Mucosa of rectum (tissue), 2 donors: ENCODE data around the gene INPP1.
A peak's percentile ranks its signal among the peaks of the same experiment; 100 is the strongest.
"Not testable (repeated sequence)": the region's sequence is repeated elsewhere in the genome, so short reads cannot be mapped to it uniquely, and the experiment has no call there.

ENCODE experiments used
- H3K27ac ChIP-seq, 2 donors: one replicate each; pipeline ENCODE4 v1.7.0; 2013; ENCODE audit warnings: inconsistent platforms in 2 of 2, low read depth in 2 of 2, low read length in 2 of 2
- H3K27me3 ChIP-seq, 2 donors: one replicate each; pipeline ENCODE4 v1.7.0; 2013; ENCODE audit warnings: low read length in 2 of 2; ENCODE audit not compliant: control insufficient read depth in 2 of 2, insufficient read depth in 2 of 2
- H3K36me3 ChIP-seq, 2 donors: one replicate each; pipeline ENCODE4 v1.7.0; 2013; ENCODE audit warnings: low read length in 2 of 2; ENCODE audit not compliant: control insufficient read depth in 2 of 2, insufficient read depth in 2 of 2
- H3K4me1 ChIP-seq, 2 donors: one replicate each; pipeline ENCODE4 v1.7.0; 2013; ENCODE audit warnings: low read length in 2 of 2, mild to moderate bottlenecking in 1 of 2; ENCODE audit not compliant: control insufficient read depth in 2 of 2, insufficient read depth in 2 of 2
- H3K4me3 ChIP-seq, 2 donors: one replicate each; pipeline ENCODE4 v1.7.0; 2013; ENCODE audit warnings: low read length in 2 of 2
- H3K9ac ChIP-seq, 2 donors: one replicate each; pipeline ENCODE4 v1.7.0; 2013; ENCODE audit warnings: low read length in 2 of 2, low read depth in 1 of 2, mild to moderate bottlenecking in 1 of 2
- H3K9me3 ChIP-seq, 2 donors: one replicate each; pipeline ENCODE4 v1.7.0; 2013; ENCODE audit warnings: low read length in 2 of 2; ENCODE audit not compliant: control insufficient read depth in 2 of 2
- donor health status: healthy.
- donor health status: Normal muscosa, but diverticular disease.

INPP1 gene

DNA sequence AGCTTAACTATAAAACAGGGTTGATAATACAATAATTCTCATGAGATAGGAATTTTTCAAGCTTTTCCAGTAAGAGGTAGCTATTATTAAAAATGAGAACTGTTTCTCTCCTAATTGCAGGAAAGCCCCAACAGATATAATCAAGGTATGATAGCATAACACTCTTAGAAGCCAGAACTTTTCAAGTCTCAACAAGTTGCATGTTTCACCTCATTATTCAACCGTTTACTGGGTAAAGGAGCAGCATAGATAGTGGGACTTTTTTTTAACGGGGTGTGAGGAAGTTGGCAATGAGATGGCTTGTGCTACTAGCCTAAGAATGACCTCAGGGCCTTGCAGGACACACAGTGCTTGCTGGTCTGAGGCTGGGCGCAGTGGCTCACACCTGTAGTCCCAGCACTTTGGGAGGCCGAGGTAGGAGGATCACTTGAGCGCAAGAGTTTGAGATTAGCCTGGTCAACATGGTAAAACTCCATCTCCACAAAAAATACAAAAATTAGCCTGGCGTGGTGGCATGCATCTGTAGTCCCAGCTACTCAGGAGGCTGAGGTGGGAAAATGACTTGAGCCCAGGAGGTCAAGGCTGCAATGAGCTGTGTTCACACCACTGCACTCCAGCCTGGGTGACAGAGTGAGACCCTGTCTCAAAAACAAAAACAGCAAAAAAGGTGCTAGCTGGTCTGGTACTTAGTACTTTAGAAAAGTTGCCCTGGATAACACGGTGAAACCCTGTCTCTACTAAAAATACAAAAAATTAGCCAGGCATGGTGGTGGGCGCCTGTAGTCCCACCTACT lies 15.5 kb downstream of the INPP1 start:
- not testable (repeated sequence) for H3K4me3 ChIP-seq, H3K27me3 ChIP-seq, H3K9ac ChIP-seq, H3K9me3 ChIP-seq, H3K27ac ChIP-seq
- peaks cover 2 to 14% of the 10 kb centered on the region in 2 donors for H3K36me3 ChIP-seq
- H3K4me1 ChIP-seq: peaks cover 3 to 16% of the 10 kb centered on the region in 2 donors

DNA sequence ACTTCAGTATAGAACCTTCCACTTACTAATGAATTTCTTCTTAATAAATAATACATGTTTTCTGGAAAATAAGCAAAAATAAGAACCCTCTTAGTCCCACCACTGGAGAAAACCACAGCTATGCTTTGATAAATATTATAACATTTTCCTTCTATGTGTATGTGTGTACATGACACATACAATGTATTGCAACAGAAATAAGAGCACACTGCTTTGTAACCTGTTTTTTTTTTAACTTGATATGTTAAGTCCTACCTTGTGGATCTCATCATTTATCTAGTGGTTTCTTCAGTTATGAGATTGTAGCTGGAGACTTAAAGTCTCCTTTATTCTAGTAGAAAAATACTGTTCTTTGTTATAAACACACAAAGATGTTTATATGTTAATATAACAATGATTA lies 17.2 kb downstream of the INPP1 start:
- H3K27me3 ChIP-seq: no peaks in the 10 kb centered on the region
- H3K36me3 ChIP-seq: peaks cover 12 to 19% of the 10 kb centered on the region in 2 donors
- no peaks in the 10 kb centered on the region for H3K9me3 ChIP-seq
- peak overlapping the region in 1 of 2 donors; percentile 53 for H3K9ac ChIP-seq
- H3K27ac ChIP-seq: peak overlapping the region in 1 of 2 donors; percentile 79
- H3K4me1 ChIP-seq: peaks cover 3 to 16% of the 10 kb centered on the region in 2 donors
- peak overlapping the region in 1 of 2 donors; percentile 65 for H3K4me3 ChIP-seq

GRCh38 chr2:190360965-190361364 lies 17.6 kb downstream of the INPP1 start:
- no peaks in the 10 kb centered on the region for H3K9me3 ChIP-seq
- H3K4me3 ChIP-seq: peak overlapping the region in 1 of 2 donors; percentile 65
- peaks cover 3 to 16% of the 10 kb centered on the region in 2 donors for H3K4me1 ChIP-seq
- H3K27ac ChIP-seq: no peak overlapping the region
- H3K36me3 ChIP-seq: peaks cover 13 to 19% of the 10 kb centered on the region in 2 donors
- H3K9ac ChIP-seq: no peak overlapping the region
- H3K27me3 ChIP-seq: no peaks in the 10 kb centered on the region

DNA sequence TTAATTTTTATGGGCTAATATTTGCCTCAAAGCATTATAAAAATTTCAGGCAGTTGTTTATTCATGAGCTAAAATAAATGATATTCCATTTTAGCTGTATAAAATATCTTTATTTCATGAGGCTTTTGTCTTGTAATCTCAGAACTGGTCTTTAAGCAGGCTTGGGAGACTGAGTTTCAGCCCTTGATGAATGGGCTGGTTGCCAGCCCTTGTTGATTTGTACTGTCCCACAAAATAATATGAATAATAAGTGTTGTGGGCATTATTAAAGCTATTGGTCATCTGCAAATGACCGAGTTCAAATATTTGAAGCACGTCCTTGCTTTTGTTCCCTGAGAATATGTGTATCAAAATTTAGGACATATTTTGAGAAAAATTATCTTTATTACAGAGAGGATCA lies 18.2 kb downstream of the INPP1 start:
- H3K36me3 ChIP-seq: peaks cover 13 to 20% of the 10 kb centered on the region in 2 donors
- peaks cover 3 to 11% of the 10 kb centered on the region in 2 donors for H3K4me1 ChIP-seq
- H3K9me3 ChIP-seq: no peaks in the 10 kb centered on the region
- H3K27me3 ChIP-seq: no peaks in the 10 kb centered on the region
- H3K9ac ChIP-seq: no peak overlapping the region
- H3K27ac ChIP-seq: no peak overlapping the region
- no peak overlapping the region for H3K4me3 ChIP-seq

GRCh38 chr2:190362894-190363293 lies 19.5 kb downstream of the INPP1 start:
- H3K9ac ChIP-seq: no peak overlapping the region
- H3K4me3 ChIP-seq: no peak overlapping the region
- H3K27ac ChIP-seq: no peak overlapping the region
- H3K4me1 ChIP-seq: peaks cover 3 to 6% of the 10 kb centered on the region in 2 donors
- H3K9me3 ChIP-seq: no peaks in the 10 kb centered on the region
- no peaks in the 10 kb centered on the region for H3K27me3 ChIP-seq
- H3K36me3 ChIP-seq: peaks cover 16 to 28% of the 10 kb centered on the region in 2 donors

GRCh38 chr2:190365499-190366204 lies 22.3 kb downstream of the INPP1 start:
- Histone ChIP-seq H3K27ac (no peak overlapping the region), H3K4me3 (no peak overlapping the region), H3K4me1 (no peaks in the 10 kb centered on the region), H3K27me3 (no peaks in the 10 kb centered on the region), H3K9ac (no peak overlapping the region), H3K36me3 (peaks cover 22 to 51% of the 10 kb centered on the region in 2 donors), H3K9me3 (no peaks in the 10 kb centered on the region)

DNA sequence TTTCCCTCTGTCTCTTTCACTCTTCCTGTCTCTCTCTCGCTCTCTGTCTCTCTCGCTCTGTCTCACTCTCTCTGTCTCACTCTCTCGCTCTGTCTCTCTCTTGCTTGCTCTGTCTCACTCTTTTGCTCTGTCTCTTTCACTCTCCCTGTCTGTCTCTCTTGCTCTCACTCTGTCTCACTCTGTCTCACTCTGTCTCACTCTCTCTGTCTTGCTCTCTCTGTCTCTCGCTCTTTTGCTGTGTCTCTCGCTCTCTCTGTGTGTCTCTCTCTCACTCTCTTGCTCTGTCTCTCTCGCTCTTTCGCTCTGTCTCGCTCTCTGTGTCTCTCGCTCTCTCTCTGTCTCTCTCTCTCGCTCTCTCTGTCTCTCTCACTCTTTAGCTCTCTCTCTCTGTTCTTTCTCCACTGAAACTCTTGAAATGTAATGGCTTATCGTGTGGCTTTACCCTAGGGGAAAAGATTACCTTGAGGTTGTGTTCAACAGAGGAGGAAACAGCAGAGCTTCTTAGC lies 22.9 kb downstream of the INPP1 start:
- Histone ChIP-seq H3K27me3 (no peaks in the 10 kb centered on the region), H3K9me3 (no peaks in the 10 kb centered on the region), H3K4me1 (no peaks in the 10 kb centered on the region), H3K4me3 (no peak overlapping the region), H3K36me3 (peaks cover 28 to 57% of the 10 kb centered on the region in 2 donors), H3K27ac (no peak overlapping the region), H3K9ac (no peak overlapping the region)

GRCh38 chr2:190367091-190367490 lies 23.7 kb downstream of the INPP1 start:
- no peaks in the 10 kb centered on the region for H3K27me3 ChIP-seq
- H3K9me3 ChIP-seq: no peaks in the 10 kb centered on the region
- H3K4me3 ChIP-seq: no peak overlapping the region
- peaks cover 30 to 55% of the 10 kb centered on the region in 2 donors for H3K36me3 ChIP-seq
- no peaks in the 10 kb centered on the region for H3K4me1 ChIP-seq
- H3K27ac ChIP-seq: no peak overlapping the region
- H3K9ac ChIP-seq: no peak overlapping the region

- H3K4me3 ChIP-seq: no peak overlapping the region
- no peak overlapping the region for H3K27ac ChIP-seq
- peaks cover 25 to 44% of the 10 kb centered on the region in 2 donors for H3K36me3 ChIP-seq
- no peaks in the 10 kb centered on the region for H3K27me3 ChIP-seq
- H3K9me3 ChIP-seq: no peaks in the 10 kb centered on the region
- no peak overlapping the region for H3K9ac ChIP-seq
- no peaks in the 10 kb centered on the region for H3K4me1 ChIP-seq
These were observed 26.2 kb downstream of the INPP1 start for GRCh38 chr2:190369635-190370034.

DNA sequence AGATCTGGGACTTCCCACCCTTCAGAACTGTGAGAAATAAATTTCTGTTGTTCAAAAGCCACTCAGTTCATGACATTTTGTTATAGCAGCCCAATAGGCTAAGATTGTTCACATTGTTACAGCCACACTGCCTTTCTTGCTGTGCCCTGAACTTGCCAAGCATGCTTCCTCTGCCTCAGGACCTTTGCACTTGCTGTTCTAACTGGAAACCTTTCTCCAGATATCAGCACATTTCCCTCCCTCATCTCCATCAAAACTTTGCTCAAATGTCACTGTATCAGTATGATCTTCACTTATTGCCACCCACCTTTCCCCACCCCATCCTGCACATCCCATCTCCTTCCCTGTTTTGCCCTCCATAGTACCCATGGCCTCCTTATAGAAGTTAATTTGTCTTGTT lies 32.7 kb downstream of the INPP1 start:
- Histone ChIP-seq H3K36me3 (peaks cover 2 to 3% of the 10 kb centered on the region in 2 donors), H3K4me3 (no peak overlapping the region), H3K4me1 (no peaks in the 10 kb centered on the region), H3K9me3 (no peaks in the 10 kb centered on the region), H3K27ac (no peak overlapping the region), H3K27me3 (no peaks in the 10 kb centered on the region), H3K9ac (no peak overlapping the region)
